HG03460 (cell line): ENCODE results near the gene LGALS3BP.

Experiments
- ATAC-seq: cut with Tn5 transposase; IDR thresholded peaks from one replicate; pipeline ENCODE4 v1.9.1; 2021; ENCODE audit not compliant: unreplicated experiment

Gene LGALS3BP

DNA sequence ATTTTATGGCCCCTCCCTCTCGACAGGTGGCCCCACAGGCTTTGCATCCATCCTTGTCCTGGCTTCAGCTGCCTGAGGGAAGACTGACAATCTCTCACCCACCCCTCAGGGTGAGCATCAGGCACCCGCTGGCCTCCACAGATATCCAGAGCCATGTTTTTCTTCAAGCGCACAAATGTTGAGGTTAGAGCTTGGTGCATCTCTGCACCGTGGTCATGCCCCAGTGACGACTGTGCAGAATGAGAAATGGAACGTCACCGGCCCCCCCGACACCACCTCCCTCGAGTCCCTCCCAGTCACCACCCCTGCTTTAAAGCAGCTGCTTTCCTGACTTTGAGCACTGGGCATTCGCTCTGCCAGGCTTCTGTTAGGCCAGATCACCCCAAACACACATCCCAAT is 34.8 kb downstream of the LGALS3BP start:
- ATAC-seq, result no peak

DNA sequence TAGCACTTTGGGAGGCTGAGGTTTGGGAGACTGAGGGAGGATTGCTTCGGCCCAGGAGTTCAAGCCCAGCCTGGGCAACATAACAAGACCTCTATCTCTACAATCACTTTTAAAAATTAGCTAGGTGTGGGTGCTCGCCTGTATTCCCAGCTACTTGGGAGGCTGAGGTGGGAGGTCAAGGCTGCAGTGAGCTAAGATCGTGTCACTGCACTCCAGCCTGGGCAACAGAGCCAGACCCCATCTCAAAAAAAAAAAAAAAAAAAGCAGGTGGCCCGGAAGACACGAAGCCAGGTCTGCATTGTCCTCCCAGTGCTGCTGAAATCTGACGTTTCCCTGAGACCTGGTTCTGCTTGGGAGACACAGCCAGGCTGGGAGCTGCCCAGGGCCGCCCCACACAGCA is 35.7 kb downstream of the LGALS3BP start:
- no peak for ATAC-seq

- ATAC-seq, result no peak
Observed at GRCh38 chr17:78940708-78941107, 39.0 kb downstream of the LGALS3BP start.

DNA sequence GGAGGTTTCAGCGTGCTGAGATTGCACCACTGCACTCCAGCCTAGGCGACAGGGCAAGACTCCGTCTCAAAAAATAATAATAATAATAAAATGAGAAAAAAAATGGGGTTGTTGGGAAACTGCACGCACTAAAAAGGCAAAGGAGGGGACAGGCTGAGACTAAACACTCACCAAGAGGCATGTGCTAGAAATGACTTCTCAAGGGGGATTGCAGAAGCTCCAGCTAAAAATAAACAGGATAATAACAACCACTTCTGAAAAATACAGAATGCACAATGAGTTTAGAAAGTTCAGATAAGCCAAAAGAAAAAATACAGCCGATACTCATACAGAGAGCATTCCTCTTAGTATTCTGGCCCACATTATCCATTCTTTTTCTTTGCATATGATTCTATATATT is 39.5 kb downstream of the LGALS3BP start:
- no peak for ATAC-seq

GRCh38 chr17:78939615-78940014 is 40.1 kb downstream of the LGALS3BP start:
- ATAC-seq, result no peak

DNA sequence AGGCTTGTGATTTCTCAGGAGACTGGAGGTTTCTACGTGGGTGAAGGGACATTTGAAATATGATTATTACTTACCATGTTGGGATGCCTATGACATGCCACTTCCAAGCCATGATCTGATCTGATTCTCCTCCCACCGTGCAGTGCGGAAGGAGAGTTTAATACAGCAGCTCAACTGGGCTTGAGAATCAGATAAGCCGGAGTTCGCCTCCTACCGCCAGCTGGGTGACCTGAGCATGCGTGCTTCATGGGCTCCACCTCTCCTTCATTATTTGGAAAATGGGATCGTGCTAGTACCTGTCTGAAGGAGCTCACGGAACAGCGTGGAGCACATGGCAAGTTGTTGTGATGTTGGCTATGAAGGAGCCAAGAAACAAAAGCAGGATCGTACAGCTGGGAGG is 42.2 kb downstream of the LGALS3BP start:
- ATAC-seq, result no peak

GRCh38 chr17:78935419-78936323 is 44.1 kb downstream of the LGALS3BP start:
- ATAC-seq, result no peak

- ATAC-seq, result no peak
Observed at GRCh38 chr17:78934681-78935418, 44.9 kb downstream of the LGALS3BP start.

GRCh38 chr17:78933959-78934568 is 45.7 kb downstream of the LGALS3BP start:
- ATAC-seq, result no peak

DNA sequence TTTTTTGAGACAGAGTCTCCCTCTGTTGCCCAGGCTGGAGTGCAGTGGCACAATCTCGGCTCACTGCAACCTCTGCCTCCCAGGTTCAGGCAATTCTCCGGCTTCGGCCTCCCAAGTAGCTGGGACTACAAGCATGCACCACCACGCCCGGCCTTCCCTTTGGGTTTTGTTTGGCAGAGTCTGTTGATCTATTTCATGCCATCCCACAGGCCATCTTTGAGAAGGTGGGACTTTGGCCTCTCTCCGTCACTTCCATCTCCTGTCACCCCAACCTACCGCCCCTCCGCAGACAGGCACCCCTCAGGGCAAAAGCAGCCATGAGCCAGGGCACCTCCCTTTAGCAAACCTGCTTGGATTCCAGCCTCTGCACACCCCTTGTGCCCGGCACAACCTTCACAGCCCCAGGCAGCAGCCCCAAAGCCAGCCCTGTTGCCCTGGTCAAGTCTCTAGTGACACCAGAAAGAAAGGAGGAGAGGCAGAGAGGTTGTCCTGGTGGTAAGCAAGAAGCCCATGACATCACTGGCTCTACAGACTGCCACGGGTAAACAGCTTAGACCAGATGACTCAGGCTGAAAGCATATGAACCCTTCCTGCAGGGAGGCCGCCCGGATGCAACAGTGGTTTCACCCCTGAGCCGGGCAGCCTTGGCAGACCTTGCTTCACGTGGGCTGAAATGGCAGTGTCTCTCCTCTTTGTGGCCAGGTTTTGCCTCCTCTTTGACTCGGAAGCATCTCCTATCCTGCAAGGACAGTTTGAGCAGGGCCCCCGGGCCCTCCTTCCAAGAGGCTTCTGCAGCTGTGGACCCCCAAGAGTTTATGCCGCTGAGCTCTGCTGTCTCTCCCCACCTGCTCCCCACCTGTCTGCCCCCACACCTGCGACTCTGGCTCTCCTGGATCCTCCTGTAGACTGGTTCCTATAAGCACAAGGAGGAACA is 46.4 kb downstream of the LGALS3BP start:
- ATAC-seq, result no peak

- ATAC-seq, result no peak
Observed at GRCh38 chr17:78929908-78930775, 49.6 kb downstream of the LGALS3BP start.

- no peak for ATAC-seq
Observed at GRCh38 chr17:78925662-78926555, 53.8 kb downstream of the LGALS3BP start.

GRCh38 chr17:78925234-78925633 is 54.5 kb downstream of the LGALS3BP start, which contains the start of gene TIMP2:
Gene TIMP2, minus strand, starts transcription at chr17:78925387. Its CDS starts 299 bp downstream, at chr17:78925088.
- no peak for ATAC-seq

- no peak for ATAC-seq
Observed at GRCh38 chr17:78924481-78925151, 55.1 kb downstream of the LGALS3BP start.

GRCh38 chr17:78923660-78924453 is 55.9 kb downstream of the LGALS3BP start:
- ATAC-seq, result no peak

GRCh38 chr17:78922816-78923498 is 56.8 kb downstream of the LGALS3BP start:
- no peak for ATAC-seq
